ENCODE measurements around the gene FCSK. TPM values are rescaled to one million over a fixed set of nuclear protein-coding genes. Genes with fewer than 3 reads are reported as not detected.
A peak's percentile ranks its signal among the peaks of the same experiment; 100 is the strongest.
"Not testable (repeated sequence)": the region's sequence is repeated elsewhere in the genome, so short reads cannot be mapped to it uniquely, and the experiment has no call there.

FCSK gene
- polyA plus RNA-seq, 10 donors = 4.4 to 10.0 (median 6.4) TPM

DNA sequence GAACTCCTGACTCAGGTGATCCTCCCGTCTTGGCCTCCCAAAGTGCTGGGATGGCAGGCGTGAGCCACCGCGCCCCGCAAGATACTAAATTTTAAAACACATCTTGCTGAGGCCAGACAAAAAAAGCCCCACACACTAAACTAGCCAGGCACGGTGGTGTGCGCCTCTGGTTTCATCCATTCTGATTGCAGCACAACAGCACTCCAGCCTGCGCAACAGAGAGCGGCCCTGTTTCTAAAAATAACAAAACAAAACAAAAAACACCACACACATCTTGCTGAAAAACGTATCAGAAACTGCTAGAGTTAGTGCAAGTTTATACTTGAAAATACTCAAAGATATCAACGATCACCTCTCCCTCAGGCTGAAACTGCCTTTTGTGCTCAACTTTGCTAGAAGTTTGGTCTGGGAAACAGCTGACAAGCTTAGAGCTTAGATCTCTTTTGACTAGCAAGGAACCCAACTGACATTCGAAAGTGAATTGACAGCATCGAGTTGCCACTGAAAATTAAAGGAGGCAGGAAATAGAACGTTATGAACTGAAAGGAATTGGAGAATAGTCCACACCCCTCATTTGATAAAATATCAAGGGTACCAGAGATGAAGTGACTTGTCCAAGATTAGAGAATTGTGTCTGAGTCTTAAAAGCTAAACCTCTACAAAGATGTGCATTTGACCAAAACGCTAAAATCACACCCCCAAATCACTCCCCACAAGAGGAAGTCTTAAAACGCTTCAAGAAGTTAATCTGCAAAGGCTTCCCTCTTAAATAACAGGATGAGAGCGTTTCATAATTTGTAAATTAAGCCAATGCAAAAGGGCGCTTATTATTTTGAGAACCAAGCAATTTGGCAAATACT is 68.1 kb downstream of the FCSK start:
- DNase-seq = no peak

DNA sequence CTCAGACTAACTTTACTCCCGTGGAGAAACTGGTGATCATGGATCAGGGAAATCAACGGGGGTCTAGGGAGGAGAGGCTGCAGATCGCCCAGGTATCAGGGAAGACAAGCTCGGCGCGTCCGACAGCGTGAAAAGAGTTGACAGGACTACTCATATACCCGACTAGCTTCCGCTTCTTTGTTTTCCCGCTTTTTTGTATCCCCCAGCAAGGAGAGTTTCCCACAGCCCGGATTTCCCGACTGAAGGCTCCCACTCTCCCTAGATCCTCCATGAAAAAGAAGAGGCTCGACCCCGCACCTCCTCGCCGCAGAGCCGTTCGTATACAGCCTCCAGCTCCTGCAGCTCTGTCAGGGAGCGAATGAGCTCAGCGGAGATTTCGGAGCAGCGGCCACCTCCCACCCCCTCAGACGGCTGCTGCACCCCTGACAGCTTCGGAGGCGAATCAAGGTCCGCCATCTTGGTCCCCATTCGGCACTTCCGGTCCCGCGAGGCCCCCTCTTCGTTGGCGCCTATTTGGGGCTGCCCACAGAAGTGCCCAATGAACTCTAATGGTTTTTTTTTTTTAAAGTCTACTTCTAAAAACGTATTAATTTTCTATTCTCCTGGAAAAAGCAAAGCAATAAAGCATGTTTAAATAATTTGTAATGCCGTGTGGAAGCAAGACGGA is 68.8 kb downstream of the FCSK start, which contains the start of gene COG4:
TSS of gene COG4 (minus strand) at position 479 of the 667 bp plus-strand sequence. CDS start at position 468, 11 bp downstream.
- DNase-seq = peak; percentile 85 to 95 (median 91)

DNA sequence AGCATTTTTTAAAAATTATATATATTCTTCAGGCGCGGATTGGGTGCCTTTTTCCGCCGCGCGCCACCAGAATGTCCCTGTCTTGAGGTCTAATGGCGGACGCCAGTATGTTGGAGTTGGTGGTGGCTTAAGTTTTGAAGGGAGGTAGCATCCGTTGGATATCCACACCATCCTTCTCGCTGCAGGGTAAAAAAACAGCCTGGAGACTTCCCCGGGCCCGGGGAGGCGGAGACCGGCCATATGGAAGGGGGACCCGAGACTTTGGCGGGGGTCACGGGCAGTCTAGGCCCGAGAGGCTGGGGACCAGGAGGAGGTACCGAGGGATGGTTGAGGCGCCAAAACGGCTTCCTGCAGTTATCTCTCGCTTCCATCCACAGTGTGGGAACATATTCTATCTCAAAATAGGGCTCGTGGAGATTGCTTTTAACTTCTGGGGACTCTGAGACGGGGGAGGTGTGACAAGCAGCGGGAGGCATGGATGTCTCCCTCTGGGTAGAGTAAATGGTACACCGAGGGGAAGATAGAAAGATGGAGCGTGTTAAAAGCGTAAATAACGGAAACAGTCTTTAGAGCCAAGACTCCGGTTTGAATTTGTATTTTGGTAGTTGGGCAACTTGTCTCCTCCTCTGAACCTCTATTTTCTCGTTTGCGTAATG is 69.5 kb downstream of the FCSK start, which contains the start of gene SF3B3:
TSS of gene SF3B3 (plus strand) at position 74 of the 656 bp plus-strand sequence. CDS start 2,841 bp downstream, outside the sequence.
- peak in 1 of 3 donors; percentile 94 for DNase-seq

DNA sequence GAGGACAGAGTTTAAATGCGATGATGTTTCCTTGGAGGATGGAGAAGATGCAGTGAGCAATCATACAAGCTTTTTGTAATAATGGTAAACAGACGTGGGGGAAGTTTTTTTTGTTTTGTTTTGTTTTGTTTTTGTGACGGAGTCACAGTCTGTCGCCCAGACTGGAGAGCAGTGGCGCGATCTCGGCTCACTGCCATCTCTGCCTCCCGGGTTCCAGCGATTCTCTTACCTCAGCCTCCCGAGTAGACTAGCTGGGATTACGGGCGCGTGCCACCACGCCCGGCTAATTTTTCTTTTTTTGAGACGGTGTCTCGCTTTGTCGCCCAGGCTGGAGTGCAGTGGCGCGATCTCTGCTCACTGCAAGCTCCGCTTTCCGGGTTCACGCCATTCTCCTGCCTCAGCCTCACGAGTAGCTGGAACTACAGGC is 70.0 kb downstream of the FCSK start:
- DNase-seq = not testable (repeated sequence)

DNA sequence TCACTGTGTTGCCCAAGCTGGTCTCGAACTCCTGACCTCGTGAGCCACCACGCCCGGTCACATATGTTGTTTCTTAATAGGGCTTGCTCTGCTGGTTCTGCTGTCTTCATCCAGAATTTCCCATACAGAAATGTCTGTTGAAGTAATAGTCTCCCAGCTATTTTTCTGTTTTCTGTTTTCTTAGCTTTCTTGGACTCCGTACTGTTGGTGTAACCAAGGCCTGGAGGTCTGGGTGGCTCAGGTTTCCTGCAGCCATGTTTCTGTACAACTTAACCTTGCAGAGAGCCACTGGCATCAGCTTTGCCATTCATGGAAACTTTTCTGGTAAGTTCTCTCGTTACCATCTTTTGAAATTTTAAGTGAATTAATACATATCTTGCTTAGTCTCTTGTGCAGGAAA is 72.0 kb downstream of the FCSK start:
- no peak for DNase-seq

DNA sequence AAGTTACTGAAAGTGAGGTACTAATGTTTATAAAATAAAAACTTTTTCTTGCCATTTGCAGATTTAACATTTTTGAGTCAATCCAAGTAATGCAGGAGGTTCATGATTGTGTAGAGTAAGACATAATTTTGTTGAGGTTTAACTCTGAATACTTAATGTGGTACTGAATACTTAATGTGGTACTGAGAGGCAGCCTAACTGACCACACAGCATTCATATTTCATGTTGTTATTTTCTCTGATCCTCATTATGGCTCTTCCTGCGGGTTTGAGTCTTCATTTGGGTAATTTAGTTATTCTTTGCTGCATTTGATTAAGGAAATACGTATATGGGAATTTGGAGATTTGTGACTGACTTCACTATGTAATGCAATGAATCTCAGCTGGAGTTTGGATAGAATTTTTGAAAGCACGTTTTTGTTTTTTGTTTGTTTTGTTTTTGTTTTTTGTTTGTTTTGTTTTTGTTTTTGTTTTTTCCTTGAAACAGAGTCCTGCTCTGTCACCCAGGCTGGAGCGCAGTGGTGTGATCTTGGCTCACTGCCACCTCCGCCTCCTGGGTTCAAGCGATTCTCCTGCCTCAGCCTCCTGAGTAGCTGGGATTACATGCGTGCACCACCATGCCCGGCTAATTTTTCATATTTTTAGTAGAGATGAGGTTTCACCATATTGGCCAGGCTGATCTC is 73.1 kb downstream of the FCSK start:
- no peak for DNase-seq

DNA sequence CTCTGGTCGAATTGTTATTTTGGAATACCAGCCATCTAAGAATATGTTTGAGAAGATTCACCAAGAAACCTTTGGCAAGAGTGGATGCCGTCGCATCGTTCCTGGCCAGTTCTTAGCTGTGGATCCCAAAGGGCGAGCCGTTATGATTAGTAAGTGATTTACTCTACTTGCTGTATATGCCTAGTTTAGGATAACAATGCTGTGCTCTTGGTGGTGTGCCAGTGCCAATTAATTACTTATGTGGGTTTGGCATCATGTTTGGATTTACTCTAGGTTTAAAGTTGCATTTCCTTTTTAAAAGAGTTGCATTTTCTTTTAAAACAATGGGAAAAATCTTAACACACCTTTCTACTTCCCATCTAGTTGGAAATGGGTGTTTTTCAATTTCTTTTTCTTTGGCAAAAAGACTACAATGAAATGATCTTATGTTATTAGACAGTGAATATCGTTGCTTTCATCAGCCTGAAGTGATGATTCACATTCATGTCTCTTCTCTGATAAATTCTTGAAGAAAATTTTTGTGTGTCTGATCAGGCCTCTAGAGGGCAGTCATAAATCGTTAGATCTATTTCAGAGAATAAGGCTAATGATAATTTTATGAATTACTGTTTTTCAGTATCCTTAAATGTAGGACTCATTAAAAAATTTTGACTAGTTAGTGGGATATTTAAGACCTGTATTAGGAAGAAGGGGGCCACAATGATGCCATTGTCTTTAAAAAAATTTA is 74.8 kb downstream of the FCSK start:
- peak; percentile 26 to 44 (median 36) for DNase-seq

Other genes starting within 250 kb of the FCSK start
- gene EXOSC6, start 202.7 kb upstream of the FCSK start, polyA plus RNA-seq (ENCODE audit: insufficient read length in 10 of 10) = 10 to 100 TPM; 10.7 to 15.7 (median 11.9) TPM
- 10 to 100 TPM; 53.2 to 65.5 (median 60.2) TPM for gene AARS1, start 165.1 kb upstream of the FCSK start, polyA plus RNA-seq (ENCODE audit: insufficient read length in 10 of 10)
- gene DDX19B, start 155.4 kb upstream of the FCSK start, polyA plus RNA-seq (ENCODE audit: insufficient read length in 10 of 10) = 10 to 100 TPM; 17.6 to 23.8 (median 22.0) TPM
- 10 to 100 TPM; 27.4 to 42.0 (median 38.5) TPM for gene DDX19A, start 107.7 kb upstream of the FCSK start, polyA plus RNA-seq (ENCODE audit: insufficient read length in 10 of 10)
- 10 to 100 TPM; 21.6 to 32.3 (median 27.1) TPM for gene ST3GAL2, start 15.5 kb upstream of the FCSK start, polyA plus RNA-seq (ENCODE audit: insufficient read length in 10 of 10)
- gene COG4, start 69.0 kb downstream of the FCSK start, polyA plus RNA-seq (ENCODE audit: insufficient read length in 10 of 10) = 10 to 100 TPM; 32.3 to 46.9 (median 39.8) TPM
- gene SF3B3, start 69.2 kb downstream of the FCSK start, polyA plus RNA-seq (ENCODE audit: insufficient read length in 10 of 10) = 100 to 1,000 TPM; 174 to 266 (median 220) TPM
- 1 to 10 TPM; 4.4 to 7.4 (median 5.5) TPM for gene IL34, start 192.0 kb downstream of the FCSK start, polyA plus RNA-seq (ENCODE audit: insufficient read length in 10 of 10)
- gene MTSS2, start 231.5 kb downstream of the FCSK start, polyA plus RNA-seq (ENCODE audit: insufficient read length in 10 of 10) = 100 to 1,000 TPM in 6 of 10 donors, 10 to 100 TPM in 4; 89.5 to 129 (median 103) TPM